IMR-90 (cell line): ENCODE measurements around the gene LY86. TPM values are rescaled to one million over a fixed set of nuclear protein-coding genes. Genes with fewer than 3 reads are reported as not detected.

Experiments used
- ATAC-seq: fragments of 200-7000 bp; cut with Tn5 transposase; 2 replicates; pipeline ENCODE4 v1.9.1; 2020; ENCODE audit warnings: low read depth, mild to moderate bottlenecking, moderate library complexity
- BruUV-seq: library from RNA; stranded (reverse); fragments of 400-500 nt; replicated peaks from 2 replicates; lab custom pipeline; 2021; lab: Mats Ljungman, UMichigan
- CTCF ChIA-PET: fragments of 300-600 bp; formaldehyde crosslinking; extraction: SDS; loops from one replicate; lab custom pipeline; 2021; ENCODE audit warnings: antibody characterized with exemption; lab: Yijun Ruan, JAX
- POLR2A ChIA-PET: fragments of 300-600 bp; sonication (Branson Sonifier 250); formaldehyde crosslinking; loops from one replicate; lab custom pipeline; 2022; ENCODE audit warnings: antibody characterized with exemption; ENCODE audit not compliant: unreplicated experiment; lab: Charles Lee
- DNase-seq: peaks from one replicate; pipeline ENCODE4 v3.0.0; 2013
- H2AFZ ChIP-seq: replicated peaks from 2 replicates; pipeline ENCODE3; 2013; ENCODE audit warnings: low read length, mild to moderate bottlenecking; ENCODE audit not compliant: poor library complexity
- H2AK5ac ChIP-seq: 2 replicates; pipeline ENCODE4 v1.6.1; 2013; ENCODE audit warnings: low read depth, low read length, inconsistent platforms
- H2AK9ac ChIP-seq: replicated peaks from 2 replicates; pipeline ENCODE3; 2013; ENCODE audit warnings: mild to moderate bottlenecking, low read depth, low read length, moderate library complexity; ENCODE audit not compliant: poor library complexity
- H2BK120ac ChIP-seq: 2 replicates; pipeline ENCODE4 v1.6.1; 2013; ENCODE audit warnings: low read depth, low read length, inconsistent platforms
- H2BK15ac ChIP-seq: 3 replicates; pipeline ENCODE4 v1.6.1; 2013; ENCODE audit warnings: low read depth, low read length, inconsistent platforms
- H2BK20ac ChIP-seq: 2 replicates; pipeline ENCODE4 v1.6.1; 2013; ENCODE audit warnings: low read depth, mild to moderate bottlenecking, inconsistent platforms, low read length, moderate library complexity
- H2BK5ac ChIP-seq: 2 replicates; pipeline ENCODE4 v1.6.1; 2013; ENCODE audit warnings: mild to moderate bottlenecking, low read depth, low read length, inconsistent platforms; ENCODE audit not compliant: poor library complexity, severe bottlenecking
- H3K14ac ChIP-seq: replicated peaks from 2 replicates; pipeline ENCODE4 v1.6.1; 2013; ENCODE audit warnings: low read depth, low read length, inconsistent platforms
- H3K18ac ChIP-seq: 2 replicates; pipeline ENCODE4 v1.6.1; 2013; ENCODE audit warnings: low read depth, low read length, control low read depth
- H3K23ac ChIP-seq: 2 replicates; pipeline ENCODE4 v1.6.1; 2013; ENCODE audit warnings: low read depth, low read length, inconsistent platforms
- H3K27ac ChIP-seq: 2 replicates; pipeline ENCODE4 v1.5.1; 2013; ENCODE audit warnings: mild to moderate bottlenecking, control low read depth, low read length; ENCODE audit not compliant: insufficient read depth
- H3K27me3 ChIP-seq: 2 replicates; pipeline ENCODE4 v1.6.1; 2013; ENCODE audit warnings: low read length; ENCODE audit not compliant: control insufficient read depth, insufficient read depth
- H3K36me3 ChIP-seq: 2 replicates; pipeline ENCODE4 v1.6.1; 2013; ENCODE audit warnings: low read length, mixed read lengths; ENCODE audit not compliant: control insufficient read depth, insufficient read depth
- H3K4ac ChIP-seq: 2 replicates; pipeline ENCODE4 v1.6.1; 2013; ENCODE audit warnings: low read depth, low read length, inconsistent platforms
- H3K4me1 ChIP-seq: 2 replicates; pipeline ENCODE4 v1.6.1; 2013; ENCODE audit warnings: low read length, mixed read lengths; ENCODE audit not compliant: control insufficient read depth, insufficient read depth
- H3K4me2 ChIP-seq: 2 replicates; pipeline ENCODE4 v1.6.1; 2013; ENCODE audit warnings: low read depth, mild to moderate bottlenecking, control low read depth, low read length, moderate library complexity
- H3K4me3 ChIP-seq: 2 replicates; pipeline ENCODE4 v1.5.1; 2013; ENCODE audit warnings: low read depth, mild to moderate bottlenecking, control low read depth, low read length, moderate library complexity; ENCODE audit not compliant: insufficient read depth
- H3K56ac ChIP-seq: 2 replicates; pipeline ENCODE4 v1.6.1; 2013; ENCODE audit warnings: low read length, inconsistent platforms; ENCODE audit not compliant: insufficient read depth; ENCODE audit errors: extremely low read depth
- H3K79me1 ChIP-seq, 2 experiments: 2 replicates each; pipeline ENCODE4 v1.6.1; 2013; ENCODE audit warnings: low read length in 2 of 2, inconsistent platforms in 1 of 2, low read depth in 1 of 2
- H3K9ac ChIP-seq: 2 replicates; pipeline ENCODE4 v1.6.1; 2013; ENCODE audit warnings: low read depth, low read length, control low read depth
- H3K9me1 ChIP-seq: 2 replicates; pipeline ENCODE4 v1.6.1; 2013; ENCODE audit warnings: low read length, inconsistent platforms; ENCODE audit not compliant: insufficient read depth
- H3K9me3 ChIP-seq: 2 replicates; pipeline ENCODE4 v1.6.1; 2013; ENCODE audit warnings: low read length; ENCODE audit not compliant: control insufficient read depth, insufficient read depth
- H4K20me1 ChIP-seq: 2 replicates; pipeline ENCODE4 v1.6.1; 2013; ENCODE audit warnings: low read length, inconsistent platforms; ENCODE audit not compliant: insufficient read depth
- H4K5ac ChIP-seq: 2 replicates; pipeline ENCODE4 v1.6.1; 2013; ENCODE audit warnings: mild to moderate bottlenecking, low read depth, low read length, control low read depth
- H4K8ac ChIP-seq, 2 experiments: 2 replicates each; pipeline ENCODE4 v1.6.1; 2013; ENCODE audit warnings: low read depth in 2 of 2, low read length in 2 of 2, control low read depth in 1 of 2, inconsistent platforms in 1 of 2
- H4K91ac ChIP-seq: 2 replicates; pipeline ENCODE4 v1.6.1; 2013; ENCODE audit warnings: low read depth, low read length, inconsistent platforms; ENCODE audit not compliant: insufficient read depth
- BHLHE40 ChIP-seq: fragments of 150-350 bp; IDR thresholded peaks from 2 replicates; pipeline ENCODE4 v1.6.1; 2016; ENCODE audit warnings: mild to moderate bottlenecking, low read depth, low read length
- CEBPB ChIP-seq: IDR thresholded peaks from 2 replicates; pipeline ENCODE4 v1.6.1; 2012; ENCODE audit warnings: low read depth, low read length, improper control_type of control experiment
- CHD1 ChIP-seq: IDR thresholded peaks from 2 replicates; pipeline ENCODE4 v1.6.1; 2012; ENCODE audit warnings: low read depth, low read length, improper control_type of control experiment
- CTCF ChIP-seq: conservative IDR thresholded peaks from 2 replicates; pipeline ENCODE4 v1.5.1; 2012; ENCODE audit warnings: mild to moderate bottlenecking, low read depth, low read length, improper control_type of control experiment
- FOS ChIP-seq: fragments of 150-350 bp; IDR thresholded peaks from 2 replicates; pipeline ENCODE4 v1.6.1; 2016; ENCODE audit warnings: low read depth, low read length
- MAFK ChIP-seq: IDR thresholded peaks from 2 replicates; pipeline ENCODE4 v1.6.1; 2012; ENCODE audit warnings: low read depth, low read length, improper control_type of control experiment
- MAZ ChIP-seq: IDR thresholded peaks from 2 replicates; pipeline ENCODE4 v1.6.1; 2012; ENCODE audit warnings: low read depth, mild to moderate bottlenecking, low read length, improper control_type of control experiment, moderate library complexity, borderline replicate concordance
- MXI1 ChIP-seq: IDR thresholded peaks from 2 replicates; pipeline ENCODE4 v1.6.1; 2012; ENCODE audit warnings: low read depth, mild to moderate bottlenecking, low read length, moderate library complexity, borderline replicate concordance
- NFE2L2 ChIP-seq: fragments of 150-350 bp; IDR thresholded peaks from 2 replicates; pipeline ENCODE4 v1.6.1; 2016; ENCODE audit warnings: low read depth, mild to moderate bottlenecking, low read length
- POLR2A ChIP-seq: IDR thresholded peaks from 2 replicates; pipeline ENCODE4 v1.6.1; 2012; ENCODE audit warnings: mild to moderate bottlenecking, low read depth, low read length
- RAD21 ChIP-seq: IDR thresholded peaks from 2 replicates; pipeline ENCODE4 v1.6.1; 2012; ENCODE audit warnings: low read length, improper control_type of control experiment
- RCOR1 ChIP-seq: IDR thresholded peaks from 2 replicates; pipeline ENCODE4 v1.6.1; 2012; ENCODE audit warnings: mild to moderate bottlenecking, low read length, improper control_type of control experiment; ENCODE audit not compliant: insufficient replicate concordance
- RFX5 ChIP-seq: IDR thresholded peaks from 2 replicates; pipeline ENCODE4 v1.8.0; 2012; ENCODE audit warnings: low read depth, mild to moderate bottlenecking, low read length, moderate library complexity
- SMC3 ChIP-seq: fragments of 150-350 bp; IDR thresholded peaks from 2 replicates; pipeline ENCODE4 v1.6.1; 2016; ENCODE audit warnings: low read depth, mild to moderate bottlenecking, antibody characterized with exemption, low read length, moderate library complexity
- WGBS, 2 experiments: methylation state at CpG; one replicate each; pipeline versions ENCODE4 v1.1.5 to v1.1.7; 2013; ENCODE audit warnings: missing lambda C conversion rate in 2 of 2; ENCODE audit not compliant: insufficient read length in 1 of 2; ENCODE audit errors: extremely low coverage in 2 of 2; 5-methylcytosine and 5-hydroxymethylcytosine counted together
- dilution Hi-C: fragments of 300-500 bp; cut with HindIII; formaldehyde crosslinking; loops from one replicate; pipeline ENCODE4 v1.14.3; 2018; ENCODE audit warnings: low sequenced_read_pairs; ENCODE audit not compliant: unreplicated experiment
- in situ Hi-C: fragments of 300-500 bp; cut with MboI; formaldehyde crosslinking; loops from 3 replicates; pipeline ENCODE4 v1.14.3; 2019; ENCODE audit warnings: low sequenced_read_pairs, inconsistent platforms, mixed read lengths
- intact Hi-C: fragments of 100-400 bp; cut with micrococcal nuclease; formaldehyde crosslinking; loops from 2 replicates; pipeline ENCODE4 v1.10.0; 2022
- polyA plus RNA-seq, 3 experiments: library from polyadenylated mRNA; depleted of rRNA; stranded (reverse); fragments of >200 nt; gene quantifications; 2 replicates each; pipeline ENCODE4 v1.2.3, GENCODE V29; 2012; ENCODE audit warnings: low replicate concordance in 1 of 3
- total RNA-seq: library from RNA; depleted of rRNA; stranded (reverse); fragments of >200 nt; gene quantifications from 2 replicates; pipeline ENCODE4 v1.2.3, GENCODE V29; 2012
- TF ChIP-seq, protein P1 (sequence below): fragments of 150-350 bp; IDR thresholded peaks from 2 replicates; pipeline ENCODE4 v1.6.1; 2016; ENCODE audit warnings: low read depth, mild to moderate bottlenecking, low read length, moderate library complexity, borderline replicate concordance
- TF ChIP-seq, protein P2 (sequence below): fragments of 150-350 bp; IDR thresholded peaks from 2 replicates; pipeline ENCODE4 v1.6.1; 2017; ENCODE audit warnings: mild to moderate bottlenecking, antibody characterized with exemption, low read length, low read depth

LY86 gene
- total and polyA plus RNA-seq, 2 of the 4 experiments (the other 2 are of a cell fraction), result not detected

- no peak overlapping the region for H3K56ac ChIP-seq
- intact Hi-C loops (no loop called here), in situ Hi-C loops (no loop called here), dilution Hi-C loops (no loop called here)
- POLR2A ChIA-PET, result no interaction called here
- H3K23ac ChIP-seq, result no peak overlapping the region
- no peaks in the 10 kb centered on the region for H3K79me1 ChIP-seq
- CTCF ChIA-PET, result no interaction called here
- H2BK5ac ChIP-seq, result no peak overlapping the region
- no peaks in the 10 kb centered on the region for H3K9me1 ChIP-seq
- no peak overlapping the region for H3K27ac ChIP-seq
- no peaks in the 10 kb centered on the region for H3K4me1 ChIP-seq
- H2BK20ac ChIP-seq, result no peak overlapping the region
- no peaks in the 10 kb centered on the region for H3K27me3 ChIP-seq
- no peak overlapping the region for H3K14ac ChIP-seq
- H2BK15ac ChIP-seq, result no peak overlapping the region
- H2AK9ac ChIP-seq, result no peak overlapping the region
- no peak for TF ChIP-seq POLR2A
- no peak for TF ChIP-seq CHD1
- no peak for TF ChIP-seq MXI1
- TF ChIP-seq RAD21, result no peak
- no peak for TF ChIP-seq NFE2L2
- TF ChIP-seq FOS, result no peak
- TF ChIP-seq SMC3, result no peak
- no peak for TF ChIP-seq CEBPB
- TF ChIP-seq BHLHE40, result no peak
- no peak for TF ChIP-seq RFX5
- no peak for TF ChIP-seq MAZ
- TF ChIP-seq CTCF, result no peak
- TF ChIP-seq, protein P1, sequence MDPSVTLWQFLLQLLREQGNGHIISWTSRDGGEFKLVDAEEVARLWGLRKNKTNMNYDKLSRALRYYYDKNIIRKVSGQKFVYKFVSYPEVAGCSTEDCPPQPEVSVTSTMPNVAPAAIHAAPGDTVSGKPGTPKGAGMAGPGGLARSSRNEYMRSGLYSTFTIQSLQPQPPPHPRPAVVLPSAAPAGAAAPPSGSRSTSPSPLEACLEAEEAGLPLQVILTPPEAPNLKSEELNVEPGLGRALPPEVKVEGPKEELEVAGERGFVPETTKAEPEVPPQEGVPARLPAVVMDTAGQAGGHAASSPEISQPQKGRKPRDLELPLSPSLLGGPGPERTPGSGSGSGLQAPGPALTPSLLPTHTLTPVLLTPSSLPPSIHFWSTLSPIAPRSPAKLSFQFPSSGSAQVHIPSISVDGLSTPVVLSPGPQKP, result no peak
- TF ChIP-seq RCOR1, result no peak
- TF ChIP-seq MAFK, result no peak
- TF ChIP-seq, protein P2, sequence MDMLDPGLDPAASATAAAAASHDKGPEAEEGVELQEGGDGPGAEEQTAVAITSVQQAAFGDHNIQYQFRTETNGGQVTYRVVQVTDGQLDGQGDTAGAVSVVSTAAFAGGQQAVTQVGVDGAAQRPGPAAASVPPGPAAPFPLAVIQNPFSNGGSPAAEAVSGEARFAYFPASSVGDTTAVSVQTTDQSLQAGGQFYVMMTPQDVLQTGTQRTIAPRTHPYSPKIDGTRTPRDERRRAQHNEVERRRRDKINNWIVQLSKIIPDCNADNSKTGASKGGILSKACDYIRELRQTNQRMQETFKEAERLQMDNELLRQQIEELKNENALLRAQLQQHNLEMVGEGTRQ, result no peak
- no peak overlapping the region for H3K18ac ChIP-seq
- H3K4me3 ChIP-seq, result no peak overlapping the region
- H3K9me3 ChIP-seq, result peaks cover 2% of the 10 kb centered on the region; the same call in 1 of the 2 replicates
- BruUV-seq, result no TSS peak
- H3K36me3 ChIP-seq, result no peaks in the 10 kb centered on the region
- no CpG with 5 or more reads among the region's 3 CpGs for WGBS, 2 experiments
- no peak overlapping the region for H4K91ac ChIP-seq
- no peak overlapping the region for H3K9ac ChIP-seq
- ATAC-seq, result no peak
- no peak overlapping the region for H4K8ac ChIP-seq
- no peak overlapping the region for H2BK120ac ChIP-seq
- H3K4ac ChIP-seq, result no peak overlapping the region
- no peak overlapping the region for H4K5ac ChIP-seq
- no peak overlapping the region for H2AFZ ChIP-seq
- H3K4me2 ChIP-seq, result no peak overlapping the region
- H2AK5ac ChIP-seq, result no peak overlapping the region
- H4K20me1 ChIP-seq, result no peaks in the 10 kb centered on the region
- DNase-seq, result no peak
These were observed 7.5 kb upstream of the LY86 start for GRCh38 chr6:6581054-6581453.
